LNCAP (cell line): ENCODE results near the gene DDX39A.

Source experiments
- TF ChIP-seq, protein P1 (sequence below): fragments of 450-650 bp; IDR thresholded peaks from 2 replicates; pipeline ENCODE4 v1.5.1; 2017; ENCODE audit warnings: mild to moderate bottlenecking

Gene DDX39A

GRCh38 chr19:14450168-14450874 lies 31.2 kb upstream of the DDX39A start:
- TF ChIP-seq, protein P1, sequence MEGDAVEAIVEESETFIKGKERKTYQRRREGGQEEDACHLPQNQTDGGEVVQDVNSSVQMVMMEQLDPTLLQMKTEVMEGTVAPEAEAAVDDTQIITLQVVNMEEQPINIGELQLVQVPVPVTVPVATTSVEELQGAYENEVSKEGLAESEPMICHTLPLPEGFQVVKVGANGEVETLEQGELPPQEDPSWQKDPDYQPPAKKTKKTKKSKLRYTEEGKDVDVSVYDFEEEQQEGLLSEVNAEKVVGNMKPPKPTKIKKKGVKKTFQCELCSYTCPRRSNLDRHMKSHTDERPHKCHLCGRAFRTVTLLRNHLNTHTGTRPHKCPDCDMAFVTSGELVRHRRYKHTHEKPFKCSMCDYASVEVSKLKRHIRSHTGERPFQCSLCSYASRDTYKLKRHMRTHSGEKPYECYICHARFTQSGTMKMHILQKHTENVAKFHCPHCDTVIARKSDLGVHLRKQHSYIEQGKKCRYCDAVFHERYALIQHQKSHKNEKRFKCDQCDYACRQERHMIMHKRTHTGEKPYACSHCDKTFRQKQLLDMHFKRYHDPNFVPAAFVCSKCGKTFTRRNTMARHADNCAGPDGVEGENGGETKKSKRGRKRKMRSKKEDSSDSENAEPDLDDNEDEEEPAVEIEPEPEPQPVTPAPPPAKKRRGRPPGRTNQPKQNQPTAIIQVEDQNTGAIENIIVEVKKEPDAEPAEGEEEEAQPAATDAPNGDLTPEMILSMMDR: no peak

GRCh38 chr19:14449321-14449720 lies 30.2 kb upstream of the DDX39A start:
- TF ChIP-seq, protein P1: no peak

DNA sequence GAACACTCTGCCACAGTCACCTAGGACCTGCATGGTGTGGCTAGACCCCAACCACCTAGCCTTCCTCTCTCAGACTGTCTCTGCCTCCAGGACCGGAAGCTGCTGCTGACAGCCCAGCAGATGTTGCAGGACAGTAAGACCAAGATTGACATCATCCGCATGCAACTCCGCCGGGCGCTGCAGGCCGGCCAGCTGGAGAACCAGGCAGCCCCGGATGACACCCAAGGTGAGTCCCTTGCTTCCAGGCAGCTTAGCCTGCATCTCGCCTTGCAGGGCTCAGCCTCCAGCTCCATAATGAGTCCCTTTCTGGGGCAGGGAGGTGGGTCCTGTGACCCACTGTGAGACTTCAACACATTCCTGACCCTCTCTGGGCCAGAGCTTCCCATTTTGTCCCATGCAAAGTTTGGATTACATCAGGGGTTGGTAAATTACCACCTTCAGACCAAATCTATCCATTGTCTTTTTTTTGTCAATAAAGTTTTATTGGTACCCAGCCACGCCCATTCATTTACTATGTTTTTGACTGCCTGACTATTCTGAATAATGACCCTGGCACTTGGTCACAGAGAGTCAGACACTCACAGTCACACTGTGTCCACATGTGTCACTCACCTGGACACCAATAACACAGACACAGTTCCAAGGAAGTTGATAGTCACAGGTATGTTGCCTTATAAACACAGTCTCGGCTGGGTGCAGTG lies 27.3 kb upstream of the DDX39A start:
- TF ChIP-seq, protein P1: no peak

DNA sequence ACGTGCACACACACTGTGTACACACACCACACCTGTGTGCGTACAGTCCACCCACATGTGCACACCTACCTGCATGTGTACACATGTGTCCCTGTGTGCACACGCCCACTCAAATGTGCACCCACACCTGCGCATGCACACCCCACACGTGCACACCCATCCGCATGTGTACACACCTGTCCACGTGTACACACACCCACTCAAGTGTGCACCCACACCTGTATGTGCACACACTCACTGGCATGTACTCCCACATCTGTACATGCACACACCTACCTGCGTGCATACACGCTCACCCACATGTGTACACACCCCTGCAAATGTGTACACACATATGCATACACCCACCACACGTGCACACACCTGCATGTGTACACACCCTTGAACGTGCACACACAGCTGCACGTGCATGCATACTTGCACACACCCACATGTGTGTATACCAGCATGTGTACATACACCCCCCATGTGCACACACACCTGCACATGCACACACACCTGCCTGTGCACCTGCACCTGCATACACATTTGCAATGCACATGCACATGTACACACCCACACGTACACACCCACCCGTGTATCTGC lies 24.6 kb upstream of the DDX39A start:
- TF ChIP-seq, protein P1: no peak

DNA sequence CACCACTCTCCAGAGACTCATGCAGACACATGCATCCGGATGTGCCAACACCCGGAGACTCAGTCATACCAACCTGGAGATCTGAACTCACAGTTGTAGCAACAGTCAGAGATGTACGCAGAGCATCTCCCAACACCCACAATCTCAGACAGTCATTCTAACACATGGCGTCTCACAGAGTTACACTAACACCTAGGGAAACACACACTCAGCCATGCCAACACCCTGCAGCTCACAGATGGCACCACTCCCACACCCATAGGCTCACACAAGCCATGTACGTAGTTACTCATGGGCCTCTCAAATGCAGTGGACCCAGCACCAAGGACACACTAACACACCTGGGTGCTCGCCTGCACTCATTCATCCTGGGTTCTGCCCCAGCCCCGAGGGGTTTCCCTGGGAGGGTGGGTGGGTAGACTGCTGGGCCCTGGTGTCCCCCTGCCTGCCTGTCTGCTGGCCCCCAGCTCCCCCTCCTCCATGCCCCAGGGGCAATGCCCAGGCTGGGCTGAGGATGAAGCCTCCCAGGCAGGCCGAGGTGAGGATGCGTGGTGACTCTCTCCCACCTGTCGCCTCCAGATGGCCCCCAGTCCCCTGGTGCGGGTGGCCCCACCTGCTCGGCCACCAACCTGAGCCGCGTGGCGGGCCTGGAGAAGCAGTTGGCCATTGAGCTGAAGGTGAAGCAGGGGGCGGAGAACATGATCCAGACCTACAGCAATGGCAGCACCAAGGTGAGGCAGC lies 23.9 kb upstream of the DDX39A start:
- TF ChIP-seq, protein P1: no peak

DNA sequence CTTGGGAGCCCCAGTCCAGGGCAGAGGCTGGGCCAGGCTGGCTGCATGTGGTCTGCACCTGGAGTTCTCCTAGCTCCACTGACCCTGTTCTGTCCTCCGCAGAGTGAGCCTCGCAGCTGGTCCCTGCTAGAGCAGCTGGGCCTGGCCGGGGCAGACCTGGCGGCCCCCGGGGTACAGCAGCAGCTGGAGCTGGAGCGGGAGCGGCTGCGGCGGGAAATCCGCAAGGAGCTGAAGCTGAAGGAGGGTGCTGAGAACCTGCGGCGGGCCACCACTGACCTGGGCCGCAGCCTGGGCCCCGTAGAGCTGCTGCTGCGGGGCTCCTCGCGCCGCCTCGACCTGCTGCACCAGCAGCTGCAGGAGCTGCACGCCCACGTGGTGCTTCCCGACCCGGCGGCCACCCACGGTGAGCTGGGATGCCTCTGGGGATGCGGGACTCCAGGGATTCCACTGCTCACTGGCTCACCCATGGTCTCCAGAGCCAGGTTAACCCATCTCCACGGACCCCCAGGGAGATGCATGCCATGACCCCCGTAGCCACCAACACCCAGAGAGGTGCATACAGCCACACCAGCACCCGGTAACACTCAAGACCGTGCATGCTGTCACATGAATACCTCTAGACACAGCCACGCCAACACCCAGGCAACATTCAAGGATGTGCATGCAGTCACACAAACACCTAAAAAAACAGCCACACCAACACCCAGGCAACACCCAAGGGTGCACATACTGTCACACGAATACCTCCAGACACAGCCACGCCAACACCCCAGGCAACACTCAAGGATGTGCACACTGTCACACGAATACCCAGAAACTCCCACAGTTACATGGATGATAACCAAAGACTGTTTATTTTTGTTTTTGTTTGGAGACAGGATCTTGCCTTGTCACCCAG lies 22.1 kb upstream of the DDX39A start:
- TF ChIP-seq, protein P1: no peak
